Occipital lobe (tissue), 2 donors: ENCODE data around the gene TSC22D1. TPM values are rescaled to one million over a fixed set of nuclear protein-coding genes. Genes with fewer than 3 reads are reported as not detected.
A peak's percentile ranks its signal among the peaks of the same experiment; 100 is the strongest.
"Not testable (repeated sequence)": the region's sequence is repeated elsewhere in the genome, so short reads cannot be mapped to it uniquely, and the experiment has no call there.

Experiments used
- DNase-seq: peaks from one replicate; lab custom pipeline; 2025; lab: John Stamatoyannopoulos, UW
- total RNA-seq: library from RNA; depleted of rRNA; stranded (reverse); fragments of >200 nt; gene quantifications from one replicate; pipeline ENCODE4 v1.2.3, GENCODE V29; 2014

TSC22D1 gene
- 251 TPM for total RNA-seq

DNA sequence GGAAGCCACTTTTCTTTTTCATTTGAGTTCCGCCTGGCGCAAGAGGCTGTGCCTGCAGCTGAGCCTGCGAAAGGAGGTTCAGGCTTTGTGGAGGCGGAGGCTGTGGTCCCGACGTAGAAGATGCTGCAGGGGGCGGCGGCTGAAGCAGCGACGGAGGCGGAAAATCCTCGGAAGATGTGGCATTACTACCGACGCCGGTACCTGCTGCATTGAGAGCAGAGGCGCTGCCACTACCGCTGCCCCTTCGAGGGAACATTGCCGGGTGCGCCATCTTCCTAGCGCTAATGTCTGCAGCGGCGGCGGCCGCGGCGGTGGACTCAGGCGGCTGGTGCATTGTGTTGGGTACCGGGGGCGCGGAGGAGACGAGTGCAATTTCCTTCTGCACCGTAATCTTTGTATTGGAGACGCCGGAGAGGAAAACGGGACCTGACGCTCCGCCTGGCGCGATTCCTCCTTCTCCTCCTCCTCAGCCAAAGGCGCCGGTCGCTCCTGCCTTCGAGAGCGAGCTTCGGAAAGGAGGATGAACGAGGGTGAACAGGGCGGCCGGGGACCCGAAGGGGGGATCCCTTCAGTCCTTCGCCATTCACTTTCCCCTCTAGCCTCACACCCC, at the start of gene TSC22D1:
Gene TSC22D1, minus strand, starts transcription at position 590 of the 610 bp plus-strand sequence. Its CDS starts 256 bp downstream, at position 334.
- DNase-seq: peak; percentile 39

DNA sequence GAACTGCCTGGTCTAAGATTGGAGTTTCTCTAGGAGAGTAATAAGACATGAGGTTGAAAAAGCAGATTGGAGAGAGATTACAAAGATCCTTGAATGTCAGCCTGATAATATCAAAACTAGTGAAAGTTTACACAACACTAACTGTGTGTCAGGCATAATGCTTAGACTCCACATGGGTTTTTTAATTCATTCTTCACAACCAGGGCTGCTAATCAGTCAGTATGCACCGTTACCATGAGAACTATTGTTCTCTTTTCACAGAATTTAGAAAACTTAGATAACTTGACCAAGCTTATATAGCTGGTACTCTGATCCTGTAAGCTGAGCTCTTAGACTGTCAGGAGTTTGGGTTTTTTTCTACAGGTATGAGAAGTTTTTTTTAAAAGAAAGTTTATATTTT, 46.6 kb upstream of the TSC22D1 start:
- no peak for DNase-seq

DNA sequence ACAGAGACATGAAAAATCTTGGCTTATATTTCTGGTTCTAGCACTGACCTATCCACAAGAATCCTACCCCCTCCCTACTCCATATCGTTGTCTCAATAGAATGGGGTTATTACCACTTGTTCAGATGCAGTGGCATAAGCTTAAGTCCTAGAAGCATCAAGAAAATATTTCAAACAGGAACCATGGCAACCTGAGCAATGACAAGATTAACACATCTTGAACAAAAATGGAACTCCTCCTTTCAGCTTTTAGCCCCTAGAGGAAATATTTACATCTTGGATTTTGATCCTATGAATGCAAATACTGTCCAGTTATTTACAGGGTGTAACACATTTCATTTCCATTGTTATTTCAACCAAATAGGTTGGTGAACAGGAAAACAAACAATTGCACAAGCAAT, 46.1 kb upstream of the TSC22D1 start:
- DNase-seq: no peak

DNA sequence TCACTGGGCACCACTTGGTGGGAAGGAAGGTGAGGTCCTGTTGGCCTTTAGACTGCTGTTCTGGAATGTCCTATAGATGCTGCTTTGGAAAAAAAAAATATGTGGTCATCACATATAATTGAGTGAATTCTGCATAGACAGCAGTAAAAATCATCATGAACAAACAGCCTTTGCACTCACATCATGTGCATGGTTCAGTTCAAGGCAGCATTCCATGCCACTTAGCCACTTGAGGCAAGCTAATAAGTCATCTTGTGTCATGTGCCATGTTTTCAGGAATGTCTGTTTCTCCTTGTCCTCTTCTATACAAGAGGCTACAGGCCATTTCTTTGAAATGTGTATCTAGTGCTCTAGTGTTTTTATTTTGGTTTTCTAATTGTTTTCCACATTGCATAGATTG, 43.9 kb upstream of the TSC22D1 start:
- no peak for DNase-seq

DNA sequence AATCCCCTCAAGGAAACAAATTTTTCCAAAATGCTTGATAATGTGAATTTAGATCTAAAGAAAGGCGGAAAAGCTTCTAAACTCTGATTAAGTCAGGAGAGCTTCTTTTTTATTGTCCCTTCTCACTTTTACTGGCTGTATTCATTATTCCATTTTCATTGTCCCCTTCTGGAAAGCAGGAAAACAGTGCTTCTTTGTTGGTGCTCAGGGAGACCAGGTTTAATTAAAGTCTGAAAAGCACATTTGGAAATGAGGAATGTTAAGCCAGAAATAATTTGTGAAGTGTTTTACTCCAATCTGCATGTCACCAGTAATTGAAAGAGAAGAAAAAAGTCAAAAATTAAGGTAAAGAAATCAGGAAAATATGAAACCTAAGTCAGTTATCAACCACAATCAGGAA, 43.5 kb upstream of the TSC22D1 start:
- no peak for DNase-seq

DNA sequence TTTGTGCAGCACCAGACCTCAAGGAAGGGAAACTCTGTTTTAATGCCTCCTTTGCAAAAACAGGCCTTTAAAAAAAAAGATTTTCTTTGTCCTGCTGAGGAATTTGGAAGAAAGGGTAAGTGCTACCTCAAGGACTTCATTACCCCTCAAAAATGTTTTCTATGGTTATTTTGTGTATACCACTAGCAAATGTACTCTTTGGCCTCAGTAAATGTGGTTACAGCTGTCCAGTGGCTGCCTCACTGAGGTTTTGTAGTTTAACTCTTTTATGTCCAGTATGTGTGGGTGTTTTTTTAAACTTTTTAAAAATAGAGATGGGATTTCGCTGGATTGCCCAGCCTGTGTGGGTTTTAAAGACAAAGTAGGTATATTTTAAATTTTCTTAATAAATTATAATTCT, 42.2 kb upstream of the TSC22D1 start:
- no peak for DNase-seq

DNA sequence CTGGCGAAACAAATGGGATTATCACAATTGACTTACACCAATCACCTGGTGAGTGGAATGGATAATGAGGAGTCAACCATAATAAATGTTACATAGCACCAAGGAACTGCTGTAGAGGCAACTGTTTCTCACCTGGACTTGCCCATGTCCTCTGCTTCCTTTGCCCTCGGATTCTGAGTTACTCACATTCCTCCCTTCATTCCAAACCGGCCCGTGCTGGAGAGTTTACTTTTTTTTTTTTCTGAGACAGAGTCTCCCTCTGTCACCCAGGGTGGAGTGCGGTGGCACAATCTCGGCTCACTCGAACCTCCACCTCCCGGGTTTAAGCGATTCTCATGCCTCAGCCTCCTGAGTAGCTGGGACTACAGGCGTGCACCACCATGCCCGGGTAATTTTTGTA, 41.5 kb upstream of the TSC22D1 start:
- no peak for DNase-seq

DNA sequence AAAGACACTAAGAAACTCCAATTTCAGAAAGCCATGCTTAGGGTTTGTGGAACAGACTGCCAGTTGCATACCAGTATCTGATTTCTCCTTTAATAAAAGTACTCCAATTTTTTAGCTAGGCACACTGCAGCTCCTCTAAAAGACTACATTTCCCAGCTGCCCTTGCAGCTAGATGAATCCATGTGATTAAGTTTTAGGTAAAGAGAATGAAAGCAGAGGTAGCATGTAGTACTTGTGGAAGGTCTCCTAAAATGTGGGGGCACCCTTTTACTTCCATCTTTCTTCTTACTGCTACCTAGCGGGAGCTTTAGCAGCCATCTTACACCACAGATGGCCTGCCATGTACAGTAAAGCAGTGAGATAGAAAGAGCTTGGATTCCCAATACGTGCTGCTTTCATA, 33.0 kb upstream of the TSC22D1 start:
- DNase-seq: no peak

DNA sequence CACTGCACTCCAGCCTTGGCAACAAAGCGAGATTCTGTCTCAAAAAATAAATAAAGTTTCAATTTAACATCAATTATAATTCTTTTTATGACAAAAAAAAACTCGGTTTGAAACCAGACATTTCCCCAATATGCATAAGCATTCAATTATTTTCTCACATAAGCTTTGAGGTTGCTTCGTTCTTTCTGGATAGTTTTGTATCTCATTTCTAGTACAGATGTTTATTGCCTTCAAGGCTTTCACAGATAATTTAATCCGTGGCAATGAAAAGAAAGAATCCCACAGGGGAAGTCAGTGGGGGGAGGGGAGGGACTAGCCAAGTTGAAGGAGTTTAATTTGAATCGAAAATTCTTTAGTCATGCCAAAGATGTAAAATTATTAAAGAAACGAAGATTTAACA, 29.6 kb upstream of the TSC22D1 start:
- no peak for DNase-seq

DNA sequence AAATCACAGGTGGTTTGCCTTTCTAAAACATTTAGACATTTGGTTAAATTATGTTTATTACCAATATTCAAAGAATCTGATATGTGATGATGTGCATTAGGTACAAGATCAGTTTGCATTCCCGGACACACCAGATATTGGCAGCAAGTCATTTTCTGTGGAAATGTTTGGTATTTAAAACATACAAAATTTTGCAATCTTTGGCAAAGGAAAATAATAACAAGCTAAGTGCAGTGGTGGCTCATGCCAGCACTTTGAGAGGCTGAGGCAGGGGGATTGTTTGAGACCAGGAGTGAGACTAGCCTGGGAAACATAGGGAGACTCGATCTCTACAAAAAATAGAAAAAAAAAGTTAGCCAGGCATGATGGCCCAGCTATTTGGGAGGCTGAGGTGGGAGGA, 29.1 kb upstream of the TSC22D1 start:
- DNase-seq: no peak

DNA sequence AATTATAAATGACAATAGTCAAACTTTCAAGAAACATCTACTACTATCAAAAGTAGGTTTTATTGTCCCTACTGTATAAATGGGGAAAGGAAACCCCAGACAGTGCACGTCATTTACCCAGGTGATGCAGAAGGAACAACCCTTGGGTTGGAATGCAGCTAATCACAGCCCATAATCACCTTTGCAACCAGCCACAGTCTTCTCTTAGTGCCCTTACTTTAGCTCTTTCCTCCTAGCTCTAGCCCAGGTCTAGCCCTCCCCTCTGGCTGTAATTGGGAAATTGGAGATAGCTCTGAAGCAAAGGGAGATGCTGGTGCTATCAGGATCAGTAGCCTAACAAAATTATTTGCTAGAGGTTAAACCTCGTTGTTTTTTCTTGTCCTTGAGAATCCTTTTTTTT, 25.5 kb upstream of the TSC22D1 start:
- no peak for DNase-seq

DNA sequence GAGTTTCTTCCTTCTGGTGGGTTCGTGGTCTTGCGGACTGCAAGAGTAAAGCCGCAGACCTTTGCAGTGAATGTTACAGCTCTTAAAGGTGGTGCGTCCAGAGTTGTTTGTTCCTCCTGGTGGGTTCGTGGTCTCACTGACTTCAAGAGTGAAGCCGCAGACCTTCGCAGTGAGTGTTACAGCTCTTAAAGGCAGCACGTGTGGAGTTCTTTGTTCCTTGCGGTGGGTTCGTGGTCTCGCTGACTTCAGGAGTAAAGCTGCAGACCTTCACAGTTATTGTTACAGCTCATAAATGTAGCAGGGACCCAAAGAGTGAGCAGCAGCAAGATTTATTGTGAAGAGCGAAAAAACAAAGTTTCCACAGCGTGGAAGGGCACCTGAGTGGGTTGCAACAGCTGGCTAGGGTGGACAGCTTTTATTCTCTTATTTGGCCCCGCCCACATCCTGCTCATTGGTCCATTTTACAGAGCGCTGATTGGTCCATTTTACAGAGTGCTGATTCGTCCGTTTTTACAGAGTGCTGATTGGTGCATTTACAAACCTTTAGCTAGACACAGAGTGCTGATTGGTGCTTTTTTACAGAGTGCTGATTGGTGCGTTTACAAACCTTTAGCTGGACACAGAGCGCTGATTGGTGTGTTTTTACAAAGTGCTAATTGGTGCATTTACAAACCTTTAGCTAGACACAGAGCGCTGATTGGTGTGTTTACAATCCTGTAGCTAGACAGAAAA, 17.9 kb upstream of the TSC22D1 start:
- DNase-seq: not testable (repeated sequence)

DNA sequence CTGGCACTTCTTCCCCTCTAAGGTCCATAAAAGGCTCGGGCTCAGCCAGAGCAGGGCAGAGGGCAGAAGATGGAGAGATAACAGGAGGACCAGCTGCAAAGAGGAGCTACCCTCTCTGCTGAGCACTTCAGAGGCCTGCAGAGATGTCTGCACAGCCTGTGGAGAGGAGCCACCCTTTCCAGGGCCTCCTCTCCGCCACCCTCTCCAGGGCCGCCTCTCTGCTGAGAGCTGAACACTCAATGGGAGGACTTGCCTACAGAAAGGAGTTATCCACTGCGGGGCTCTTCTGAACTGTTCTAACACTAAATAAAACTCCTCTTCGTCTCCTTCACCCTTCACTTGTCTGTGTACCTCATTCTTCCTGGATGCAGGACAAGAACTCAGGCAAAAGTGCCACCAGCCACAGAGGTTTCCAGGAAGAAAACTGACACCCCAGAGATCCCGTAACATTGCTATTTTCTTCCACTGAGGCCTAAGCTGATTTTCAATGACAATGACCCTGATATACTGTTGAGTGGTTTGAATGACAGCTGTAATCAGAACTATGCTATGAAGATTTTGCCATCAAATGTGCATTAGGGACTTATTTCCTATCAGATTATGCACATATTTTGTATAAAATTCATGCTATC, 16.2 kb upstream of the TSC22D1 start:
- no peak for DNase-seq

DNA sequence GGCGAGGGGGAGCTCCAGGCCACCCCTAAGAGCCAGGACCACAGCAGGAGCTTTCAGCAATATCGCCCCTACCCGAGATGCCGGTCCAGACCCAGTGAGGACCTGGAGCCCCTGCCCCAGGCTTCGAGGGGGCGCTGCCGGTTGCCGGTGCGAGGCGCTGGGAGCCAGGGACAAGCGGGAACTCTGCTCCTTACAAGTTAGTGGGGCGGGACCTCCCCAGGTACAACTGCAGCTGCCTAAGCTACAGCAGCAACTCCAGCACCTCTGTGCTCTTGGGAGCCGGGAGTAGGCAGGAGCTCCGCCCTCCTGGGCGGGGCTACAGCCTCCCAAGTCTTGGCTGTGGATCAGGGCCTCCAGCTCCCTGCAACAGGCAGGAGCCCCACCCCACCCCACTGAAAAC, 15.2 kb upstream of the TSC22D1 start:
- no peak for DNase-seq

DNA sequence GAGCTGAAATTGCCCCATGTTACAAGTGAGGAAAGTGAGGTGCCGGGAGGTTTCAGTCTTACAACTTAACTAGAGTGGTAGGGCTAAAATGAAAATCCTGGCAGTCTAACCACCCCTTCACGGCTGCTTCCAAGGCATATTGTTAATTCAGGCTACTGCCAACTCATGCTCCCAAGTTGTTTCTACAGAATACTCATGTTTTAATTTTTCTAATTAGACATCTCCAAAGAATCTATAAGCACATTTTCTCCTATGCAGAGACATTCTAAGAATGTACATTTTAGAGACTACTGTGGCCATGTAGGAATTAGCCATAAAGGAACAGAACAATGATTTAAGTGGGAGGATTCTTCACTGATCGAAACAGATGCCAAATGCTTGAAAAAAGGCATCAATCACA, 7.0 kb upstream of the TSC22D1 start:
- no peak for DNase-seq

DNA sequence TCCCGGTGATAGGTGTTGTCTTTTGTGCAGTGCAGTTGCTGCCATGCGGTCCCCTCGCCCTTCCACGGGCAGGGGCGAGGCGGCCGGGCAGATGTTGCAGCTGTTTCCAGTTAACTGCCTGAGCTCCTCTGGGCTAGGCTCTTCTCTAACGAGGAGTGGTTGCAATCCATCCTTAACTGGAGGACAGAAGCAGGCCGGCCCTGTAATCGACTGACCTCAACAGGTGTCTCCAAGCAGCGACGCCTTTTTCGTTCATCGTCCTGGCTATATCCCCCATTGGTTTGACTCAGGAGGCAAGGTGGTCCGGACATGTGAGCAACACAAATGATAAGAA, 1.9 kb upstream of the TSC22D1 start:
- DNase-seq: no peak

DNA sequence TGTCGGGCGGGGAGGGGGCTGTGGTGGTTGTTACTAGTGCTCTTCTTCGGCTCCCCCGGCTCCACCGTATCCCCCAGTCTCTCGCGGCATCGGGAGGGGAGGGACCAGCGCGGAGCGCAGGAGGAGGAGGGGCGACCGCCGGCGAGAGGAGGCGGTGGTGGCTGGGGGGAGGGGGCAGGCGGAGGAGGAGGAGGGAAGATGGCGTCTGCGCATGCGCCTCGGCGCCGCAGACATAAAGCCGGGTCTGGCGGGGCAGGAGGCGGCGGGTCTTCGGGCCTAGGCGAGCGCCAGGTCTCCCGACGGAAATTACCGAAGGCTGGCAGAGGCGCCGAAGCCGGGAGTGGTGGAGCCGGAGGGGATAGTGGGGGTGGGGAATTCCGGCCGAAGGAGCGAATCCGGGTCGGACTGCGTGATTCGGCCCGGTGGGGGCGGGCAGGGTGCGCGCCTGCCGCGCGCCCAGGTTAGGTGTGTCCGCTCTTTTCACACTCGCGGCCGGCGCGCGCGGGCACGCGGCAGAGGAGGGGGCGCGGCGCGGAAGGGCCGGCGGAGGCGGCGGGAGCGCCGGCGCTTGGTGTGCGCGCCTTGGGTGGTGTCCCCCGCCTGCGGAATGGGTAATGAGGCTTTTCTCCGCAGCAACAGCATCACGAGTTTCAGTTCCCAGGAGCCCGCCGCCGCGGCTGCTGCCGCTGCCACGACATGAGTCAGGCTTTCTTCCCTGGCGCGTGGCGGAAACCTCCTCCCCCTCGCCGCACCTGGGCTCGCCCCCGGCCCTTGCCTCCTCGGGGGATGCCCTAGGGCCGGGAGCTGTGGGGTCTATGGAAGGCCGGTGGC, 1.3 kb upstream of the TSC22D1 start:
- DNase-seq: peak; percentile 94

DNA sequence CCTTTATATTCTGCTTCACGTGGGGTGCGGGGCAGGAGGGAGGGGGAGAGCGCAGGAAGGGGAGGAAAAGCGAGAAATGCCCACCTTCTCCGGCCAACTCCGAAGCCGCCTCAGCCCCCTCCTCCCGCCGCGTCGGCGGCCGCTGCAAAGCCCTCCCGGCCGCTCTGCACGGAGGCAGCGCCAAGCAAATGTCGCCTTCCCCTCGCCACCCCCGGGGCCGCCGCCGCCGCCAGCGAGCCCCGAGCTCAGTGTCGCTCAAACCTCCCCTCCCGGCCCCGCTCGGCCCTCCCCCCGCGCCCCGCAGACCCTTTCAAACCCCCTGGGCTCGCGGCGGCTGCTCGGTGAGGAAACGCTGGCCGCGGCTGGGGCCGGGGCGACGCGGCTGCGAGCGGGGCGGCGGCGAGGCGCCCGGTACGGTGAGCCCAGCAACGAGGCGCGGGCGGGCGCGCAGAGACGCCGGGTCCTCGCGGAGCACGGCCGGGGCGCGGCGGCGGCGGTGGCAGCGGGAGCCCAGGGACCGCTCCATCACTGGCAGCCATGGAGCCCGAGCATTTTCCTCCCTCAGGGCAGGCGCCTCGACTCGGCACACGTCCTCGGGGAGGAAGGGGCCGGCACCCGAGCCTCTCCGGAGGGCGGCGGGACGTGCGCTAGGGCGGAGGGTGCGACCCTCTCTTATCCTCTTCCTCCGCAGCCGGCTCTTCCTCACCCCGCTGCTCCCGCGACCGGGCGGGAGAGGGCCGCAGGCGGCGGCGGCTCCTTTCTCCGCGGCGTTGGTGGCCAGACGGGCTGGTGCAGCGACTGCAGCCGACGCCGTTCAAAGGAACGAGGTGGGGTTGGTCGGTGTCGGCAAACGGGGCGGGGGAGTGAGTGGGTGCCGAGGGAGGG, 463 bp upstream of the TSC22D1 start:
- DNase-seq: peak; percentile 35

DNA sequence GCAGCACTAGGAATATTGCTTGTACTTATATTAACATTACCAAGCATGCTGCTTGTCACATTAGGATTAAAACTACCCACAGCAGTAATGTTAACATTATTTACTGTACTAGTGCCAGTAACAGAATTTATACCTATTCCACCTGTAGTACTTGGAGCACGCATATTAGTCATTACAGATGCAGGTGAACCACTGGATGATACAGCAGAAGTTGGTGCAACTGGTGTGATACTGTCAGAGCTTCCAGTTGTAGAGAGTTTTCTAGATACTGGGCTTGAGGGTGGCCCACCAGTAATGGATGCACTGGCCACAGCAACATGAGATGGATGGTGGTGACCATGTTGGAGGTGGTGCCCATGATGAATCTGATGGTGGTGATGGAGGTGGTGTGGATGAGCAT, 1.1 kb downstream of the TSC22D1 start:
- no peak for DNase-seq

DNA sequence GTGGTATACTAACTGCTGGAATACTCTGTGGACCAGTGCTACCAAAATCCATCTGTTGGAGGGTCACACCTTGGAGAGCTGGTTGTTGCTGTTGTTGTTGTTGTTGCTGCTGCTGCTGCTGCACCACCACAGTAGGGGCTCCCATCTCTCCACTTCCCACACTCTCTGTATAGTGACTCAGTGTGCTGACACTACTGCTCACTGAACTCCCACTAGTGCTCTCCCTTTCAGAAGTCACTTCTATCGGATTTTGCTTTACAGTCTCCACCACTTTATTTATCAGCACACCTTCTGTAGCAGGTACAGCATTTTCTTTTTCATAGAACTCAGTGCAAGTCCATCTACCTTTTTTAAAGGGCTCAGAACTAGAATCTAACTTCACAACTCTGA, 1.7 kb downstream of the TSC22D1 start:
- peak; percentile 4 for DNase-seq

DNA sequence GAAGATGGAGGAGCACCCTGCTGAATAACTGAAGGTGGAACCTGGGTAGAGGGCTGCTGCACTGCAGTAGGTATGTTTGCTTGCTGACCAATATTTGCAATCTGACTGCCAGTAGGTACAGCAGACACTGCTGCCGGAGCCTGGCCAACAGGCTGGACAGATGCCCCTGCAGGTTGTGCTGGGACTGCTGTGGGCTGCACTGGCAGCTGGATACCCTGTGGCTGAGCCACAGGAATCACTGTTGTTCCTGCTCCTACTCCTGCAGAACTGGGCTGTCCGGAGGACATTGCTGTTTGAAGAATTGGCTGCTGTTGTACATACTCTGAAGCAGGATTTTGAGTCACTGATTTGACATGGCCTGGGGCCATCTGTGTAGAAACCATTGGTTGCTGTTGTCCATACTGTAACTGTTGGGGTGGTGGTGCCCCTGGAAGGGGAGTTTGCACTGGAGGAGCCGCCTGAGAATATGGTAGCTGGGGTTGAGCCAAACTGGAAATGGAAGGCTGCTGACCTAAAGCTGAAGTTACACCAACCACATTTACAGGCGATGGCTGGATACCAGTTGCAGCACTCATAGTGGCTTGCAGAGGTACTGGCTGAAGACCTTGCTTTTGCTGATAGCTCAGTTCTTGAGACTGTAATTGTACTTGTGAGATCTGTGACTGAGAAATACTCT, 2.2 kb downstream of the TSC22D1 start:
- DNase-seq: peak; percentile 2
